Measurements from ENCODE around the gene LRRC3. TPM values are rescaled to one million over a fixed set of nuclear protein-coding genes. Genes with fewer than 3 reads are reported as not detected.

LRRC3 gene
- polyA plus RNA-seq, 5 donors = 4.2 to 6.6 (median 5.9) TPM

GRCh38 chr21:44437696-44438431, 17.4 kb upstream of the LRRC3 start:
- DNase-seq = no peak

DNA sequence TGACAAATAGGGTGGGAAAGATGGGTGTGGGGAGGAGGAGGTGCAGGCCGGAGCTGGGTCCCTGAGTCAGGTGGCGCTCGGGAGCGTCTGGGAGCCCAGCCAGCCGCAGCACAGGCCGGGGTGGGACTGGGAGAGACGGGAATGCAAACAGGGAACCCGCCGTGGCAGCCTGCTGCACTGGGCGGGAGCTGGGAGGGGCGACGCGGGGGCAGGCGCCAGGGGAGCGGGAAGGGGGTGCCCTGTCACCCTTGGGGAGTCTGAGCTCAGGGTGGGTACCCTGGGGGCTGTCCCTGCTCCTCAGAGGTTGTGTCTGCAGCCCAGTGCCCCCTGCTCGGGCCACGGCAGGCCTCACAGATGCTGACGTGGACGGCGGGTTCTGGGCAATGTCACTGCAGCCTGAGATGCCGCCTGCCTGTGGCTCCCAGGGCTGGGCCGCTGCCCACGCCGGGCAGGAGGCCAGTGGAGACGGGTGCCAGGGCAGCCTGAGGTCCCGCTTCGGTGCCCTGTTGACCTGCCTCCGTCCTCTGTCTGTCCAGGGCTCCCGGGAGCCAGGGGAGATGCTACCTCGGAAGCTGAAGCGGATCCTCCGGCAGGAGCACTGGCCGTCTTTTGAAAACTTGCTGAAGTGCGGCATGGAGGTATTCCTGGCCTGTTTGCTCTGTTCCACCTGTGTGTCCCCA, 16.6 kb upstream of the LRRC3 start:
- no peak for DNase-seq

DNA sequence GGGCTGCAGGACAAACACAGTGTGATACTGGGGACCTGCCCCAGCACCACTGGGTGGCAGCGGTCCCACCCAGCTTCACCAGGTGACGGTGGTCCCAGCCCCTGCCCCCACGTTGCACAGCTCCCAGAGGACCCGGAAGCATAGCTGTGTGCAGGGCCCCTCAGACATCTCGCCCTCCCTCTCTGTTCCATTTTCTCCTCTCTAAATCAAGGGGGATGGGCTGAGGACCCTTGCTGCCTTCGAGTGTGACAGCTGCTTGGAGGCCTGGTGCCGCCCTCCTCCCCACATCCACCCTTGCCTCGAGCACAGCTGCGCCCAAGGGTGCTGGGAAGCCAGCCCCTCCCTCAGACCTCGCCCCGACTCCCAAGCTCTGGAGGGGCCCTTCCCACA, 16.1 kb upstream of the LRRC3 start:
- no peak for DNase-seq

GRCh38 chr21:44440241-44441040, 14.9 kb upstream of the LRRC3 start:
- DNase-seq = no peak

DNA sequence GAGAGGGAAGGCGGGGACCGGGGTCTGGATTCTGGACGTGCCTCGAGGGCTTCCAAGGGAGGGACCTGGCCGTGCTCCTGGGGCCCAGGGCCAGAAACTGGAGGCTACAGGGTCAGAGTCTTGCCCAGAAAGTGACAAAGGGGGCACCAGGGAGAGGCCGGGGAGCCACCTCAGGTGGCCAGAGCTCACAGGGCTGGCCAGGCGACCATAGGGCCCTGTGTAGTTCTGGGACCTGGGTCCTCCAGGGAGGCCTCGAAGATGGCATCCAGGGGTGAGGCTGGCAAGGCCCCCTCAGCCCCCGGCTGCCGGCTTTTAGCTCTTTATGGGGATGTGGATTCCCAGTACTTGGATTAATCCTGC, 14.3 kb upstream of the LRRC3 start:
- no peak for DNase-seq

DNA sequence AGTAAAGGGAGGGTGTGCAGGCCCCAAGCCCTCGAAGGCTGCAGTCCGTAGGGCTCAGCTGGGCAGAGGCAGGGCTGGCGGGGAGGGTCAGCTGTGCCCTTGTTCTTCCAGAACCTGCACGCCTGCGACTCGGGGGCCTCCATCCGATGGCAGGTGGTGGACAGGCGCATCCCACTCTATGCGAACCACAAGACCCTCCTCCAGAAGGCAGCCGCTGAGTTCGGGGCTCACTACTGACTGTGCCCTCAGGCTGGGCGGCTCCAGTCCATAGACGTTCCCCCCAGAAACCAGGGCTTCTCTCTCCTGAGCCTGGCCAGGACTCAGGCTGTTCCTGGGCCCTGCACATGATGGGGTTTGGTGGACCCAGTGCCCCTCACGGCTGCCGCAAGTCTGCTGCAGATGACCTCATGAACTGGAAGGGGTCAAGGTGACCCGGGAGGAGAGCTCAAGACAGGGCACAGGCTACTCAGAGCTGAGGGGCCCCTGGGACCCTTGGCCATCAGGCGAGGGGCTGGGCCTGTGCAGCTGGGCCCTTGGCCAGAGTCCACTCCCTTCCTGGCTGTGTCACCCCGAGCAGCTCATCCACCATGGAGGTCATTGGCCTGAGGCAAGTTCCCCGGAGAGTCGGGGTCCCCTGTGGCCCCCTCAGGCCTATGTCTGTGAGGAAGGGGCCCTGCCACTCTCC, 13.6 kb upstream of the LRRC3 start:
- DNase-seq = no peak

- no peak for DNase-seq
These were observed 12.8 kb upstream of the LRRC3 start for GRCh38 chr21:44442266-44443125.

DNA sequence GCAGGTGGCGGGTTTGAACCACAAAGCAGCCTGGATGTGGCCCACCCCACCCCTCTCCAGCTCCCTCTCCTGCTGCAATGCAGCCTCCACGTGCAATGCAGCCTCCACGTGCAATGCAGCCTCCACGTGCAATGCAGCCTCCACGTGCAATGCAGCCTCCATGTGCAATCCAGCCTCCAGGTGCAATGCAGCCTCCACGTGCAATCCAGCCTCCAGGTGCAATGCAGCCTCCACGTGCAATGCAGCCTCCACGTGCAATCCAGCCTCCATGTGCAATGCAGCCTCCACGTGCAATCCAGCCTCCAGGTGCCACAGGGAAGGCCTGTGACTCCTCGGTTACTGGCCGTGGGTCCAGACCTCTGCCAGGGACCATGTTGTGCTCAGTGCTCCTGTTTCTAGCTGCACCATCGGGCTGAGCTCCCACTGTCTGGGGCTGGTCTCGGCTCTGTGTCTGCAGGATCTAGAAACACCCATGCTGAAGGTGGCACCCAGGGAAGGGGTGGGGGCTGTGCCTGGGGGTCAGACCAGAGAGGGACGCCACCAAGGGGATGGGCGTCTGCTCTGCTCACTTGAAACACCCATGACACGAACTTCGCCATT, 11.9 kb upstream of the LRRC3 start:
- no peak for DNase-seq

DNA sequence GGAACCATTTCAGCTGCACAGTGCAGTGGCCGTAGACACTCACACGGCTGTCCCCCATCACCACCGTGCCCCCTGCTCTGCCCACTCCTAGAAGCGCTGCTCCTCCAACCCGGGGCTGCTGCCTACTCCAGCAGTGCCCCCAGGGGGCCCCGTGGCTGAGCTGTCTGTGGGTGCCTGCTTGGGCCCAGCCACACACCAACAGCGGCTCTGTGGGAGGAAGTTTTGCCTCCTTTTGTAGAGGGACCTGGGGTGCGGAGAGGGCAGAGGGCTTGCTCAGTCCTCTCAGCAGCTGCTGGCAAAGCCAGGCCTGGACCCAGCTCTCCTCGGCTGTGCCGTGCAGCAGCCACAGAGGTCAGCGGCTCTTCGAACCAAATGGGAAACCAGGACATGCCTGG, 11.4 kb upstream of the LRRC3 start:
- no peak for DNase-seq

DNA sequence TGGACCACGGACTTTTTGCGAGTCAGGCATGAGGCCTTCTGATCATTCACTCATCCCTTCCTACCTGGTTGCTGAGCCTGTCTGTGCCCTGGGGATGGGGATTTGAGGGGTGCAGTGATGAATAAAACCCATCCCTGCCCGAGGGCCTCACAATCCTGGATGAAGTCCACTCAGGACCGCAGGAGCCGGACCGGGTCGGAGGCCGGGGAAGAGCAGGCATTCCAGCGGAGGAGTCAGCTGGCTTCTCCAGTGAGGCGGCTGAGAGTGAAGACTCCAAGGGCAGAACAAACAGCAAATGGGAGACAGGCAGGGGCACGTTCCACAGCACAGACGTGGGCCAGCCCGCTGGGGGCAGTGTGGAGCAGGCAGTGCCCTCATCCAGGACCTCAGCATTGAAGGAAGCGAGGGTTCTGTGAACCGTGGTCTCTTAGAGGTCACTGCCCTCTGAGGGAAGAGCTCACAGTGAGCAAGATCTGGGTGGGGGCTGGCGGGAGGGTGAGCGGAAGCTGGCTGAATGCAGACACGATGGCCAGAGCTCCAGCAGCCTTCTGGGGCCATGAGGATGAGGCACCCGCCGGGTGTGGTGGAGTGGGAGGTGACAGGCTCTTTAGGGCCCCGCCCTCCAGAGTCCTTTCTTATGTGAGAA, 10.9 kb upstream of the LRRC3 start:
- no peak for DNase-seq

GRCh38 chr21:44445145-44445812, 10.0 kb upstream of the LRRC3 start:
- no peak for DNase-seq

- DNase-seq = no peak
These were observed 6.6 kb upstream of the LRRC3 start for GRCh38 chr21:44448651-44449131.

DNA sequence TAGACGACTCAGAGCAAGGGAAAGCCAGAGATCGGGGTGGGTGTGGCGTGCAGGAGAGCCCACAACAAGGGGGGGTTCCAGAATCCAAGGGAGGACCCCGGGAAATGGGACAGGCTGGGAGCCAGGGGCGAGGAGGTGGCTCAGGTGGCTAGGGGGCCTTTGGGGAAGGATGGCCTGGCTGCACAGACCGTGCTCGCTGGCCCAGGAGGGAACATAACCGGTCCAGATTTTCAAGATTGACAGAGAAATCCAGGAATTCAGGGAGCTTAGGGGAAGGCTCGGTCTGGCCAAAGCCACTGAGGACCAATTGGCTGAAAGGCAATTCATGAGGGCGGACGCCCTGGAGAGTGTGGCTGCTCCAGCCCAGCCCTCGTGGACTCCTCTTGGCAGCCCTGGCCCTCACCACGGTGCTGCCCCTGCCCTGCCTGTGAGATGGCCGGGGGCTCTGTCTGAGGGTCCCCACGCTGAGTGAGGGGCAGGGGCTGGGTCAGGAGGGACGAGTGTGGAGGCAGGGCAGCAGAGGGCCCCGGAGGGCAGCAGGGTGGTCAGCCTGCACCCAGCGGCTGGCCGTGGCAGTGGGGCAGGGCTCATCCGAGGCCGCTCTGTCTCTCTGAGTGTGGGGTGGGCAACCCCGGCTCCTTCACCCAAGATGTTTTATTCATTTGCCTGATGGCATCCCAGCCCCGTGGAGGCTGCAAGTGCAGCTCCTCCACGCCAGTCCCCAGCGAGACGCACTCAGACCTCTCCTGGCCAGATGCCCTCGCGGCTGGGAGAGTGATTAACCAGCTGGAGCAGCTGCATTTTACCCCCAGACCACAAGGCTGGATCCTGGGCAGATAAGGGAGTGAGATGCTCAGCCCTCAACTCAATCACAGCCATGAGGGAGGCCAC, 5.6 kb upstream of the LRRC3 start:
- no peak for DNase-seq

DNA sequence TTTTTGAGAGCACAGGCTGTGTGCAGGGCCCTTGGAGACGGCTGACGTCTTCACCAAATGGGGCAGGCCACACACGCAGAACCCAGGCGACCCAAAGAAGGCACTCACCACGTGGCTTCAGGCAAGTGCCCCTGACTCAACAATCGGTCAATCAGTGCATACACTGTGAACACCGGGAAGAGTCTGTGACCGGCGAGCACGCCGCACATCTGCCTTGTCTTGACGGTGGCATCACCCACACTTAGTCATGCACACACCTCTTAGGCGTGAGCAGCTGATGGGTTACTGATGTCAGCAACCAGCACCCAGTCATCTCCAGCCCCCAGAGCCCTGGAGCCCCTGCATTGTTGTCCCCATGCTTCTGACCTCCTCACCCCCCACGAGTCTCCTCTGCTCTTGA, 4.9 kb upstream of the LRRC3 start:
- DNase-seq = no peak

- no peak for DNase-seq
These were observed 4.3 kb upstream of the LRRC3 start for GRCh38 chr21:44450999-44451398.

DNA sequence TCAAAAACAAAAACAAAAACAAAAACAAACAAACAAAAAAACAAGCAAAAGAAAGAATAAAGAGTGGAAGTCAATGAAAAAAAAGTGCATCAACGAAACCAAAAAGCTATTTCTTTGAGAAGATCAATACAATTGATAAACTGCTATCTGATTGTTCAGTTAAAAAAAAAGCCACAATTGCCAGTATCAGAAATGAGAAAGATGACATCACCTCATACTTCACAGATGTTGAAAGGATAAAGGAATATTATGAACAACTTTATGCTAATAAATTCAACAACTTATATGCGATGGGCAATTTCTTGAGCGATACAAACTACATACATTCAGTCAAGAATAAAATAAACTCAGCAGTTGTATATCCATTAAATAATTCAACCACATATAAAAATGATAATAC, 2.2 kb upstream of the LRRC3 start:
- no peak for DNase-seq

- DNase-seq = no peak
These were observed 1.3 kb upstream of the LRRC3 start for GRCh38 chr21:44454058-44454457.

DNA sequence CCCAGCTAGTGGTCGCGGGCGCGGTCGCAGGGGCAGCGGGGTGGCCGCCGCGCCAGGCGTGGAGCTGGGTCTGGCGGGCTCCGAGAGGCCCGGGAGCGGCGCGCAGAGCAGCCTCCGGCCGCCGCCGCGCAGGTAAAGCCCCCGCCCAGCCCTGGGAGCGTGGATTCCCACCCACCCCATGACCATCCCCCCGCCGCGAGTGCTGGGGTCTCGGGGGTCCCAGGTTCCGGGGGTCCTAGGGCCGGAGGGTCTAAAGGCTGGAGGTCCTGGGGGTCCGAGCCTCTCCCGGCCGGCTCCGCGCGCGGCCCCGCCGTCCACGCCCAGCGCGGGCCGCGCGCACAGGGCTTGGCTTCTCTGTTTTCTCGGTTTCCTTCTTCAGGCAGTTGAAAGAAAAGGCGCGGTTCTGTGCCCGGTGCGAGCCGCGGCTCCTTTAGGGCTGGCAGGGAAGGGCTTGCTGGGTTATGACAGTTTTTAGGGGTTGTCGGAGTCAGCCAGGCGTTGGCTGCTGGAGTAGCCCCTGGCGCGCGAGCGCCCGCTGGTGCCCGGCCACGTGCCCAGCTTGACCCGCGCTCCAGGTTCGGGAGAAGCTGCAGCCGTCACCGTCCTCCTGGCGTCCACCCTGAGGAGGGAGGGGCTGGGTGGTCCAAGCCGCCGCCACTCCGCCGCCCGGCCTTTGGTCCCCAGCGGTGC, 359 bp downstream of the LRRC3 start:
- DNase-seq = no peak
